HL-60 (cell line): ENCODE results near the gene GMPR.

Experiments used
- DNase-seq, 2 experiments: peaks; one replicate each; pipeline ENCODE4 v3.0.0-alpha.2; 2010 to 2020; ENCODE audit warnings: low read depth in 1 of 2, low spot score in 1 of 2
- H3K27ac ChIP-seq: fragments of 250-450 bp; sonication (Bioruptor Pico); replicated peaks from 2 replicates; pipeline ENCODE4 v1.5.1; 2020; ENCODE audit warnings: mild to moderate bottlenecking, moderate library complexity
- H3K27me3 ChIP-seq: fragments of 250-450 bp; sonication (Bioruptor Pico); 2 replicates; pipeline ENCODE4 v1.5.1; 2021; ENCODE audit warnings: mild to moderate bottlenecking, moderate library complexity; ENCODE audit not compliant: insufficient read depth, poor library complexity, severe bottlenecking
- H3K4me3 ChIP-seq: replicated peaks from 2 replicates; pipeline ENCODE4 v1.5.1; 2011; ENCODE audit warnings: mild to moderate bottlenecking, control low read depth, low read length; ENCODE audit not compliant: insufficient read depth
- GABPA ChIP-seq: IDR thresholded peaks from 2 replicates; pipeline ENCODE4 v1.6.1; 2012; ENCODE audit warnings: low read depth
- POLR2AphosphoS5 ChIP-seq: IDR thresholded peaks from 2 replicates; pipeline ENCODE4 v1.6.1; 2012; ENCODE audit warnings: low read depth
- SPI1 ChIP-seq: IDR thresholded peaks from 2 replicates; pipeline ENCODE4 v1.6.1; 2012; ENCODE audit warnings: low read depth, mild to moderate bottlenecking, borderline replicate concordance
- TF ChIP-seq, protein P1 (sequence below): IDR thresholded peaks from one replicate; pipeline ENCODE4 v1.5.1; 2011; ENCODE audit warnings: low read length, control low read depth, inconsistent platforms; ENCODE audit not compliant: insufficient read depth
- TF ChIP-seq, protein P2 (sequence below): IDR thresholded peaks from 2 replicates; pipeline ENCODE4 v1.6.1; 2012; ENCODE audit warnings: low read depth; ENCODE audit not compliant: insufficient replicate concordance

GMPR gene

DNA sequence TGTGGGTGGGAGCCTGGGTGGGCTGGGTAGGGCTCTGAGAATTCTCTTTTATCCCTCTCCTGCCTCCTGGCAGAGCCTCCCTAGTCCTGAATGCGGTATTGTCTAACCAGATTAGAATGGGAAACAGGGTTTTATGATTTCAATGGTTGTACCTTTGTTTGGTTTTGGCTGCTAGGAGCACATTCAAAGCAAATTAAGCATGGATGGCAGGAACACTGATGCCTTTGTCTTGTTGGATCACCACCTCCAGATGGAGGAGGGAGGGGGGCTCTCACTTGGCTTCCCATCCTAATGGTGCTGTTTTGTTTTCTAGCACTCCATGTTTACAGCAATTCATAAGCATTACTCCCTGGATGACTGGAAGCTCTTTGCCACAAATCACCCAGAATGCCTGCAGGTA is 11.6 kb downstream of the GMPR start:
- Histone ChIP-seq H3K27me3 (no peaks in the 10 kb centered on the region), H3K27ac (no peak overlapping the region), H3K4me3 (no peak overlapping the region)
- TF ChIP-seq, protein P1, sequence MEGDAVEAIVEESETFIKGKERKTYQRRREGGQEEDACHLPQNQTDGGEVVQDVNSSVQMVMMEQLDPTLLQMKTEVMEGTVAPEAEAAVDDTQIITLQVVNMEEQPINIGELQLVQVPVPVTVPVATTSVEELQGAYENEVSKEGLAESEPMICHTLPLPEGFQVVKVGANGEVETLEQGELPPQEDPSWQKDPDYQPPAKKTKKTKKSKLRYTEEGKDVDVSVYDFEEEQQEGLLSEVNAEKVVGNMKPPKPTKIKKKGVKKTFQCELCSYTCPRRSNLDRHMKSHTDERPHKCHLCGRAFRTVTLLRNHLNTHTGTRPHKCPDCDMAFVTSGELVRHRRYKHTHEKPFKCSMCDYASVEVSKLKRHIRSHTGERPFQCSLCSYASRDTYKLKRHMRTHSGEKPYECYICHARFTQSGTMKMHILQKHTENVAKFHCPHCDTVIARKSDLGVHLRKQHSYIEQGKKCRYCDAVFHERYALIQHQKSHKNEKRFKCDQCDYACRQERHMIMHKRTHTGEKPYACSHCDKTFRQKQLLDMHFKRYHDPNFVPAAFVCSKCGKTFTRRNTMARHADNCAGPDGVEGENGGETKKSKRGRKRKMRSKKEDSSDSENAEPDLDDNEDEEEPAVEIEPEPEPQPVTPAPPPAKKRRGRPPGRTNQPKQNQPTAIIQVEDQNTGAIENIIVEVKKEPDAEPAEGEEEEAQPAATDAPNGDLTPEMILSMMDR: no peak
- TF ChIP-seq POLR2AphosphoS5: no peak
- no peak for TF ChIP-seq SPI1
- no peak for TF ChIP-seq GABPA
- TF ChIP-seq, protein P2, sequence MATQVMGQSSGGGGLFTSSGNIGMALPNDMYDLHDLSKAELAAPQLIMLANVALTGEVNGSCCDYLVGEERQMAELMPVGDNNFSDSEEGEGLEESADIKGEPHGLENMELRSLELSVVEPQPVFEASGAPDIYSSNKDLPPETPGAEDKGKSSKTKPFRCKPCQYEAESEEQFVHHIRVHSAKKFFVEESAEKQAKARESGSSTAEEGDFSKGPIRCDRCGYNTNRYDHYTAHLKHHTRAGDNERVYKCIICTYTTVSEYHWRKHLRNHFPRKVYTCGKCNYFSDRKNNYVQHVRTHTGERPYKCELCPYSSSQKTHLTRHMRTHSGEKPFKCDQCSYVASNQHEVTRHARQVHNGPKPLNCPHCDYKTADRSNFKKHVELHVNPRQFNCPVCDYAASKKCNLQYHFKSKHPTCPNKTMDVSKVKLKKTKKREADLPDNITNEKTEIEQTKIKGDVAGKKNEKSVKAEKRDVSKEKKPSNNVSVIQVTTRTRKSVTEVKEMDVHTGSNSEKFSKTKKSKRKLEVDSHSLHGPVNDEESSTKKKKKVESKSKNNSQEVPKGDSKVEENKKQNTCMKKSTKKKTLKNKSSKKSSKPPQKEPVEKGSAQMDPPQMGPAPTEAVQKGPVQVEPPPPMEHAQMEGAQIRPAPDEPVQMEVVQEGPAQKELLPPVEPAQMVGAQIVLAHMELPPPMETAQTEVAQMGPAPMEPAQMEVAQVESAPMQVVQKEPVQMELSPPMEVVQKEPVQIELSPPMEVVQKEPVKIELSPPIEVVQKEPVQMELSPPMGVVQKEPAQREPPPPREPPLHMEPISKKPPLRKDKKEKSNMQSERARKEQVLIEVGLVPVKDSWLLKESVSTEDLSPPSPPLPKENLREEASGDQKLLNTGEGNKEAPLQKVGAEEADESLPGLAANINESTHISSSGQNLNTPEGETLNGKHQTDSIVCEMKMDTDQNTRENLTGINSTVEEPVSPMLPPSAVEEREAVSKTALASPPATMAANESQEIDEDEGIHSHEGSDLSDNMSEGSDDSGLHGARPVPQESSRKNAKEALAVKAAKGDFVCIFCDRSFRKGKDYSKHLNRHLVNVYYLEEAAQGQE: no peak
- no peak for DNase-seq

DNA sequence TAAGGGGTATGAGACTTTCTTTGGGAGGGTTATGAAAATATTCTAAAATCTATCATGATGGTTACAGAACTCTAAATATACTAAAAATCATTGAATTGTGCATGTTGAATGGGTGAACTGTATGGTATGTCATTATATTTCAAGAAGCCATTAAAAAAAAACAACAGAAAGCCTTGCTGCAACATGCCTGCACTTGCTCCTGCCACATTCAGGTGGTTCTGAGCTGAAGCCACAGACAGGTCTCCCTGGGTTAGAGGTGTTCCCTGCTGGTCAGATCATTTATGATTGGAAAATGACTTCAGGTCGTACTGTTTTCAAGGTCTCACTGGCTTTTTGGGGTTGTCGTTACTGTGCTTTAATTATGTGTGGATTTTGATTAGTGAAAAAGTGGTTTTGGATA is 13.3 kb downstream of the GMPR start:
- no peak for DNase-seq
- Histone ChIP-seq H3K27me3 (no peaks in the 10 kb centered on the region), H3K4me3 (no peak overlapping the region), H3K27ac (no peak overlapping the region)
- TF ChIP-seq, protein P1: no peak
- TF ChIP-seq SPI1: no peak
- TF ChIP-seq GABPA: no peak
- no peak for TF ChIP-seq POLR2AphosphoS5
- TF ChIP-seq, protein P2: no peak

DNA sequence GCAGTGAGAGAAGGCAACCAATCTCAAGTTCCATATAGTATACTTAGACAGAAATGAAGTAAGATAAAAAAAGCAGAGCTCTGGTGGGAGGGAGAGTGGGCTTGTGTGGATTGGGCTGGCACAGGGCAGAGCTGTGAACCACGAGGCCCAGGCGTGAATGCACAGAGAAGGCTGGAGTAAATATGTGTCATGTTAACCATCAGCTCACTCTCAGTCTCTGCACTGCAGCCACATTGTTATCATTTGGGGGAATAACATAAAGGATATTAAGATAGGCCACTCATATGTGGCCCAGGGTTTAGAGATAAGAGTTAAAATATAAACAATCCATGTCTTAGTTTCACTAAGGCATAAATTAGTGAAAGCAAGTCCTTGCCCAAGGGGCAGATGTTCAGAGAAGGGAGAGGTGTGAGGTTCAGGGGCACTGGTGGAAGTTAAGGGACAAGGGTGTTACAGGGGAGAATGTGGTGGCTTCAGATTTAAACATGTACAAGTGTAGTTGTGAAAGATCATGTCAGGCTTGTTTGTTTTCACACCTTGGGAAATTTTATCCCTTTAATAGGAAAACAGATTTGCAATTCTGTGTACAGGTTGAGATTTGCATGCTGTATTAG is 14.4 kb downstream of the GMPR start:
- DNase-seq: no peak

More for the DNA sequence above, 14.4 kb downstream of the GMPR start:
- TF ChIP-seq SPI1 (no peak), GABPA (no peak), POLR2AphosphoS5 (no peak)
- TF ChIP-seq, protein P2: no peak
- TF ChIP-seq, protein P1: no peak
- H3K27ac ChIP-seq: no peak overlapping the region
- H3K4me3 ChIP-seq: no peak overlapping the region
- H3K27me3 ChIP-seq: no peaks in the 10 kb centered on the region
